Activated CD4-positive, alpha-beta T cell treated with anti-CD3 and anti-CD28 coated beads, Interleukin-2, amount 50 U/mL, for 24 hours (primary cell): ENCODE measurements around the gene OR13C4.
"Not testable (repeated sequence)": the region's sequence is repeated elsewhere in the genome, so short reads cannot be mapped to it uniquely, and the experiment has no call there.

Experiments used
- DNase-seq, 2 donors: peaks; one replicate each; pipeline ENCODE4 v3.0.0-alpha.2; 2020; ENCODE audit warnings: low read depth in 1 of 2, low spot score in 1 of 2

Gene OR13C4

GRCh38 chr9:104527109-104527508 lies at the start of gene OR13C4:
TSS of gene OR13C4 (minus strand) at chr9:104527209. CDS start at chr9:104527209, 0 bp downstream.
- no peak for DNase-seq

GRCh38 chr9:104575456-104575855 lies 48.4 kb upstream of the OR13C4 start:
- no peak for DNase-seq

- DNase-seq, result no peak
Observed at GRCh38 chr9:104572612-104573011, 45.6 kb upstream of the OR13C4 start.

- no peak for DNase-seq
Observed at GRCh38 chr9:104568868-104569267, 41.9 kb upstream of the OR13C4 start, which contains the start of gene OR13C8. TSS of gene OR13C8 (plus strand) at chr9:104569168. CDS start at chr9:104569168, 0 bp downstream.

DNA sequence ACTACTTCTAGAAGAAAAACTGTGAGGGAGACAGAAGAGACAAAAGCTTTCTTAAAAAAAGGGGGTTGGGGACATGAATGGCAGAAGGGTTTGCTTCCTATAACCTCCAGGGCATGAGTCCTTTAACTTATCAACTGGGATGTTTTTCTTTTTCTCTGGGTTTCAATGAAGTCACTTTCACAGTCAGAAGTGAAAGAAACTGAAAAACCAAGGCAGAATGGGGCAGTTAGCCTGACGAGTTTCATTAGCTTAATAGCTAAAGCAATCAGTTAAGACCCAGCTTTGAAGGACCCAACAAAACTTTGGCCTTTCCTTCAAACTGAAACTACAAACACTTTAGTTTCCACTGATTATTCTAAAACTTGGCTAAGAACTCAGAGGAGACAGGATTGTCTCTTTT lies 37.3 kb upstream of the OR13C4 start:
- no peak for DNase-seq

DNA sequence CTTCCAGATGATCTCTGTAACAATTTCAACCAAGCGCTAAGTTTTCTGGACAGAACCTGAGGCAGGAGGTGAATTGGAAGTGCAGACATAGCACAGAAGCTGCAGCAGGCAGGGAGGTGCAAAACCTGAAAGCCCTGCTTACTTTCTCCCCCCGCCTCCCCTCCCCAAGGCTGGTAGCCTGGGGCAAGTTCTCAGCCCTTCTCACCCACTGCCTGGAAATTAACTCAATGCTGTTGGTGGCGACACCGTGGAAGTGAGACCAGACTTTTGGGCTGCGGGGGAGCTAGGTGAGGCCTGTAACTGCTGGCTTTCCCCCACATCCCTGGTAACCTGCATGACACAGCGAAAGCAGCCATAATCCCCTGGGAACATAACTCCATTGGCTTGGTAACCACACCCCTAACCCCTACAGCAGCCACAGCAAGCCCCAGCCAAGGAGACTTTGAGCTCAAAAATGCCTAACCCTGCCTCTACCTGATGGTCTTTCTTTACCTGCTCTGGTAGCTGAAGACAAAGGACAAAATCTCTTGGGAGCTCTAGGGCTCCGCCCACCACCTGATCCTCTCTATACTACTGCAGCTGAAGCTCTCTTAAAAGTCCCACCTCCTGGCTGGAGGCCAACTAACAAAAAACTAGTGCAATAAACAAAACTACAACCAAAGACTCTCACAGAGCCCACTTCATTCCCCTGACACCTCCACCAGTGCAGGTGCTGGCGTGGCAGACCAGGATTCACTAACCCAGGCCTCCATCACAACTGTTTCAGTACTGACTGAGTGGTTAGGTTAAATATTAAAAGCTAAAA lies 30.0 kb upstream of the OR13C4 start:
- DNase-seq, result no peak

DNA sequence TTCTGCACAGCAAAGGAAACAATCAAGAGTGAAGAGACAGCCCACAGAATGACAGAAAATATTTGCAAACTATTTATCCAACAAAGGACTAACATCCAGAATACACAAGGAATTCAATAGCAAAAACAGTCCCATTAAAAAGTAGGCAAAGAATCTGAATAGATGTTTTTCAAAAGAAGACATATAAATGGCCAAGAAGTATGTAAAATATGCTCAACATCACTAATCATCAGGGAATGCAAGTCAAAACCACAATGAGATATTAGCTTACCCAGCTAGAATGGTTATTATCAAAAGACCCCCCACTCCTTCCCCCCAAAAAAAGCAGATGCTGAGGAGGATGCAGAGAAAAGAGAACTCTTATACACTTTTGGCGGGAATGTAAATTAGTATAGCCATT lies 28.5 kb upstream of the OR13C4 start:
- no peak for DNase-seq

DNA sequence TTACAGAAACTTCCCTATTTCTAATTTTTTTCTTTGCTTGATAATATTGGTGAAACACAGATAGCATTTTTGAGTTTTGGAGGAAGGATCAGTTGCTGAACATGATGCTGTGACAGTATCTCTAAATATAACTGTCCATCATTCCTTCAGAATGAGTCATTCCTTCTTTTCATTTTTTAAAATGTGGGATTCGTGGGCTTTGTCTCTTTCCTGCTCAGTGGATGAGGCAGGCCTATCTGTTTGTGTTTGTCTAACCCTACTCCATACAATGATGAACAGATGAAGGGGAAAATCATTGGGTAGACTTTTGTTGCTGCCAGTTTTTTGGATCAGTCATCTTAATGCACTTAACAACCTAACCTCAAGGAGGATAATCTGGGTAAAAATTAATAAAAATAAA lies 26.3 kb upstream of the OR13C4 start:
- no peak for DNase-seq

GRCh38 chr9:104544644-104545043 lies 17.6 kb upstream of the OR13C4 start:
- DNase-seq, result no peak

DNA sequence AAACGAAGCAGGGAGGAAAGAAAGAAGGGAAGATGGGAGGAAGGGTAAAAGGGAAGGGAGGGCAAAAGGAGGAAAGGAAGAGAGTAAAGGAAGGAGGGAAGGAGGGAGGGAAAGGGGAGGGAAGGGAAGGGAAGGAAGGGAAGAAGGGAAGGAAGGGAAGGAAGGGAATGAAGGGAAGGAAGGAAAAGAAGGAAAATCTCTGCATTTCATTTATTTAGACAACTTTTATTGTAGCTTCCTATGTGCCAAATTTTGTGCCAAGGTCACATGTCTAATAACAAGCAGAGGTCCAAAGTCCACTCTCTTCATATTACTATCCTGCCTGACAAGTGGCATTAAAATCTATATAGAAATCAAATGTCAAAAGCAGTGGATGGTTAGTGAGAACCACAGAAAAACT lies 12.3 kb upstream of the OR13C4 start:
- DNase-seq, result no peak

DNA sequence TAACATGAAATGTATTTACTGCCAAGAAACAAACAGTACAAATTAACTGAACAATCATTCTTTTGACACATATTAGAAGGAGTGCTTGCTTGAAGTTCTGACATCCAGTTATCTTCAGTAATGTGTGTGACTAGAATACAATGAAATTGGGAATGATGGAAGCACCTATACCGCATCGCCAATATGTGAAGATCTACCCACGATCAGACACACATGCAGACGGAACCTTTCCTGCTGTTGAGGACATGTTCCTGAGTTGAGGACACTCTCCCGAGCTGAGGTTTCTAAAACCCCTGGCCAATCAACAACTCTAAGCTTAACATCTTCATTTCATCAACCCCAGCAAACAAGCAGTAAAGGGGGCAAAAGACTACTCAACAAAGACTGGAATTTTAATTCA lies 9.7 kb upstream of the OR13C4 start, which contains the start of gene OR13C3:
Gene OR13C3 (minus strand): TSS at position 101 of the 400 bp plus-strand sequence. CDS start 133 bp downstream, outside the sequence.
- DNase-seq, result no peak

GRCh38 chr9:104520241-104520640 lies 6.8 kb downstream of the OR13C4 start:
- not testable (repeated sequence) for DNase-seq

DNA sequence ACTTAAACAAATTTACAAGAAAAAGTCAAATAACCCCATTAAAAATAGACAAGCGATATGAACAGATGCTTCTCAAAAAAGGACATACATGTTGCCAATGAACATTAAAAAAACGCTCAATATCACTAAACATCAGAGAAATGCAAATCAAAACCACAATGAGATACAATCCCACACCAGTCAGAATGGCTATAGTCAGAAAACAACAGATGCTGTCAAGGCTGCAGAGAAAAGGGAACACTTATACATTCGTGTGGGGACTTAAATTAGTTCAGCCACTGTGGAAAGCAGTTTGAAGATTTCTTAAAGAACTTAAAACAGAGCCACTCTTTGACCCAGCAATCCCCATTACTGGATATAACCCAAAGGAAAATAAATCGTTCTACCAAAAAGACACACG lies 12.1 kb downstream of the OR13C4 start:
- DNase-seq, result no peak

DNA sequence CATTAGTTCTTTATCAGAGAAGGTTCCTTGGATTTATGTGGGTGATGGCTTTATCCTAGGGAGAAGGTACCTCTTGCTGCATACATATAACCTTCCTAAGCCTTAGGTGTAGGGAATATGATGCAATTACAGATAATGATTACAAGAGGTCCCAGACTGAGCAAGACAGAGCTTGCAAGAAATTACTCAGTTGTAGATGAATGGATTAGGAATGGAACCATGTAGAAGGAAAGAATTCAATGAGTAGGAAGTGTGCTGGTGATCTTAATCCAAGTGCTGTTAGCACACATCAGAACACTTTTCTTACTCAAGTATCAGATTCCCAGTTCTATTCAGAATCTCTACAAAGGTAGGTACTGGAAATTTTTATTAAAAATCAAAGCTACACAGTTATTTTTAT lies 20.4 kb downstream of the OR13C4 start:
- DNase-seq, result no peak

DNA sequence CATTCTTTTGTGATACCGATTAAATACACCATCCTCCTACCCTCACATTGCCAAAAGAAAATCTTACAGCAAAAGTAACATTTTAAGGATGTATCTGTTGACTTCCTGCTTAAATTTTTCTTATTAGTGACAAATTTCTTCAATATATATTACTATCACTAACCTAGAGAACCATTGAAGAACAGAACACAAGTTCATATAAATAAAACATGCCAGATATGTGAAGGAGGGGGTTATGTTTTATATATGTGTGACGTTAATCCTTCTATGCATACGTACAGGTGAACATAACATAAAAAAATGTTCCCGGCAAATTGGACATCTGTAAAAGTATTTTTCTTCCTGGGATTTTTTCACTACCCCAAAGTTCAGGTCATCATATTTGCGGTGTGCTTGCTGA lies 23.0 kb downstream of the OR13C4 start, which contains the start of gene OR13F1:
Gene OR13F1 (plus strand): TSS at position 301 of the 400 bp plus-strand sequence. CDS start 0 bp downstream, at position 301.
- no peak for DNase-seq

DNA sequence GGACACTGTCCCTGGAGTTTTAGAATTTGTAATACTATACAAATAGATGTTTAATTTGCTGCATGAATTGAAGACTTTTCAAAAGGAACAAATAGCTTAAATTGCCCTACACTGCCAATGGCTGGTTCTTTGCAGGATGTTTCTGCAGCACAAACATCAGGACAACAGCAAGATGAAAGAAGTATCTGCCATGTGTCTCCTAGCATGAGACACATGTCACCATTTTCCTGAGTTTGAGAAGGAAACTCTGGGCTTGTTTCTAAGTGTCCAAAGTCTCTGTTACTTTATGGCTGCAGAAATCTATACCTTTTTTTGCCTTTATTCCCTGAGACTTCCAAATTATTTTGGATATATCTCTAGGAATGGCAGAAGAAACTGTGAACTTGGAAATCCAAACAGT lies 23.6 kb downstream of the OR13C4 start:
- no peak for DNase-seq

- DNase-seq, result no peak
Observed at GRCh38 chr9:104494808-104495207, 32.2 kb downstream of the OR13C4 start.

DNA sequence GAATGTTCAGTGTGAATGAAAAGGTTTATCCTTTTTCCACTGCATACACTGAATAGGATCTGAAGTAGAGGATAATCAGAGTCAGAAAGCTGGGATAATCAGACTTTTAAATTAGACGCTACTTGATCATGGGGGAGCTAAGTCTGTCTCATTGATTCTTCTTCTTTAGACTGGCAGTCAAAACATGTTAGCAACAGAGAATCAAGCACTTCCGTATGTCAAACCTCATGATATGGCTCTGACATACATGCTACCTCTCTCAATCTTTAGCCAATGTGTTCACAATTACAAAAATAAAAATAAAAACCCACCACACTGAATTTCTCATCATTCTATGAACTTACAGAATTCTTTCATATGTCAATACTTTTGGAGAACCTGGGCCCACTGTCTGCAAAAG lies 42.0 kb downstream of the OR13C4 start:
- no peak for DNase-seq

GRCh38 chr9:104482921-104483570 lies 44.0 kb downstream of the OR13C4 start:
- no peak for DNase-seq
